Adrenal gland (tissue), 12 donors: ENCODE results near the gene PRDM16. TPM values are rescaled to one million over a fixed set of nuclear protein-coding genes. Genes with fewer than 3 reads are reported as not detected.

ENCODE experiments used
- DNase-seq, 7 donors: peaks; one replicate each; pipeline ENCODE4 v3.0.0-alpha.2; 2019 to 2020
- H3K27ac ChIP-seq, 5 donors: fragments of 200-600 bp; sonication (generic) in 4 of 5; 1 replicate in 3 of 5; 2 replicates in 2 of 5; pipeline versions ENCODE4 v1.5.1 to v1.8.0; 2016 to 2020; ENCODE audit warnings: mild to moderate bottlenecking in 1 of 5
- H3K27me3 ChIP-seq: fragments of 200-600 bp; 2 replicates; pipeline ENCODE4 v1.8.0; 2021
- H3K36me3 ChIP-seq, 2 donors: fragments of 200-600 bp; replicated peaks in 1 of 2; 1 replicate in 1 of 2; 2 replicates in 1 of 2; pipeline versions ENCODE4 v1.5.1 to v1.8.0; 2018 to 2022
- H3K4me1 ChIP-seq, 2 donors: fragments of 200-600 bp; replicated peaks in 1 of 2; 1 replicate in 1 of 2; 2 replicates in 1 of 2; pipeline versions ENCODE4 v1.5.1 to v1.8.0; 2018 to 2021
- H3K4me3 ChIP-seq, 4 donors: fragments of 200-600 bp; sonication (generic) in 3 of 4; one replicate each; pipeline ENCODE4 v1.5.1; 2016 to 2018
- H3K9me3 ChIP-seq, 3 donors: fragments of 200-600 bp; sonication (generic) in 1 of 3; replicated peaks in 1 of 3; 1 replicate in 2 of 3; 2 replicates in 1 of 3; pipeline versions ENCODE4 v1.5.1 to v1.8.0; 2016 to 2021
- CTCF ChIP-seq, 6 experiments: fragments of 450-650 bp in 4 of 6; fragments of 200-600 bp in 2 of 6; sonication (generic) in 1 of 6; IDR thresholded peaks; 1 replicate in 5 of 6; 2 replicates in 1 of 6; pipeline versions ENCODE4 v1.5.1 to v1.8.0; 2016 to 2021; ENCODE audit warnings: antibody characterized with exemption in 6 of 6, mild to moderate bottlenecking in 2 of 6, moderate library complexity in 1 of 6
- POLR2A ChIP-seq, 2 donors: fragments of 450-650 bp; IDR thresholded peaks; one replicate each; pipeline ENCODE4 v1.6.1; 2017; ENCODE audit warnings: antibody characterized with exemption in 2 of 2, mild to moderate bottlenecking in 2 of 2, moderate library complexity in 1 of 2
- WGBS, 4 donors: extraction: QIAGEN DNeasy Blood & Tissue Kit in 2 of 4; methylation state at CpG; one replicate each; pipeline versions ENCODE4 v1.1.5 to v1.1.7; 2013 to 2017; 5-methylcytosine and 5-hydroxymethylcytosine counted together
- intact Hi-C, 2 donors: fragments of 100-400 bp; cut with DNase I; formaldehyde crosslinking; loops; one replicate each; pipeline versions ENCODE4 v1.14.1 to v1.15.0; 2022 to 2023
- polyA plus RNA-seq, 3 donors: library from polyadenylated mRNA; stranded (reverse); fragments of 200-250 nt in 2 of 3; fragments of 350-450 nt in 1 of 3; fragmentation: Illumina TruSeq in 1 of 3; extraction: RNeasy Lipid Tissue Mini Kit (QIAGEN cat#74804) in 1 of 3; gene quantifications; one replicate each; pipeline ENCODE4 v1.2.3, GENCODE V29; 2013 to 2014
- total RNA-seq, 9 donors: library from RNA; depleted of rRNA in 4 of 9; stranded (reverse); fragments of >200 nt in 4 of 9; fragments of 120-200 nt in 1 of 9; fragmentation: NEBNext Ultra II Directional in 1 of 9; extraction: Animal tissue kit (Norgen Biotek cat#: 25700) in 1 of 9; gene quantifications; one replicate each; pipeline versions ENCODE4 v1.1.0 to v1.2.4, GENCODE V29; 2013 to 2023
- donor health status: healthy with polysubstance abuse.
- donor health status: Bipolar disorder and iron deficiency.
- donor health status: DM: yes; HTN: yes; CAD: no.
- donor health status: DM: no; HTN: no; CAD: no.
- donor health status: DM: no; HTN: no; CAD: no.
- donor health status: DM: yes; HTN: yes; CAD: no.

Gene PRDM16
- total and polyA plus RNA-seq, 12 donors, result 0.04 to 2.8 (median 0.61) TPM; not detected in 1

GRCh38 chr1:3136532-3136931, 67.5 kb downstream of the PRDM16 start:
- H3K27me3 ChIP-seq, result peaks cover 17% of the 10 kb centered on the region
- 65 to 81% (median 74%) methylated on average over 5 of the region's 5 CpGs for WGBS, 4 donors
- H3K4me3 ChIP-seq, result no peak overlapping the region
- no peak for DNase-seq
- no peaks in the 10 kb centered on the region for H3K36me3 ChIP-seq
- intact Hi-C loops, result no loop called here
- no peak overlapping the region for H3K27ac ChIP-seq
- TF ChIP-seq POLR2A (IDR thresholded peaks at IDR 0.05), result no peak
- TF ChIP-seq CTCF (IDR thresholded peaks at IDR 0.05), result no peak
- peaks cover 0 to 7% of the 10 kb centered on the region in 2 donors for H3K4me1 ChIP-seq
- H3K9me3 ChIP-seq, result no peaks in the 10 kb centered on the region

DNA sequence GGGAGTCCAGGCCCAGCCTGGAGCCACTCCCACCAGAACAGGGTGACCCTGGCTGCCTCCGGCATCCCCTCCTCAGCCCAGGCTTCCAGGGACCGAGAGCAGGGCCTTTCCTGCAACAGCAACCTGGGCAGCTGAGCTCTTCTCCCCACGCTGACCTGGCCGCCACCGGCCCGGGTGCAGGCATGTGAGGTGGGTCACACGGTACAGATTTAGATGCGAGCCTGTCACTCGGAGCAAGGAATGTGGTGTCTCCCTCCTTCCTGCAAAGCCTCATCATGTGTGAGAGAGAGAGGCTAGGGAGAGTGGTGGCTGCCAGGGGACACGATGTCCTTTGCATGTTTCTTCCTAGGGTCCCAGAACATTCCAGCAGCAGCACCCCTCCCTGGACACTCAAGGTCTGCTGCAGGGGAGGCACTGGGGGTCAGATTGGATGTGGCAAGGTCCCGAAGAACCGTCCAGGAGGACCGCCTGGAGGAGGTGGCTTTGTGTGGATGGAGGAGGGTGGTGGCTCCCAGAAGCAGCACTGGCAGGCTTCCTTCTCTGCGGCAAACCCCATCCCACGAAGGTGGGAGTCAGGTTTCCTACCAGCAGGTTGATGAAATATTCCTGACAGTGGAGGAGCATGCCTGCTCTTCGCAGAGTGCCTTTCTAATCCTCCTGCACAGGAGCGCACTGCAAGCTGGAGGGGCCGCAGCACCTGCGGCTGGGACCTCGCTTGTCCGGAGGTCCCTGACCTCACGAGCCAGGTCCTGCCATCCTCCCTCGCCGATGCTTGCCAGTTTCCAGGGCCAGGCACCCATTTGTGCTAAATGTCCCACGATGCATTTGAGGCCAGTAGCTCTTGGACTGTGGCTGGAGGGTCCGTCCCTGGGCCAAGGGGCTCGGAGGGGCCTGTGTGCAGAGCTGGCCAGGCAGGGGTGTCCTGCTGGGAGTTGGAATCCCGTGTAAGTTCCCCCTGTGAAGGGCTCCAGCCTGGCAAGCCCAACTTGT, 68.4 kb downstream of the PRDM16 start:
- TF ChIP-seq POLR2A (IDR thresholded peaks at IDR 0.05) (no peak), CTCF (IDR thresholded peaks at IDR 0.05) (no peak)

DNA sequence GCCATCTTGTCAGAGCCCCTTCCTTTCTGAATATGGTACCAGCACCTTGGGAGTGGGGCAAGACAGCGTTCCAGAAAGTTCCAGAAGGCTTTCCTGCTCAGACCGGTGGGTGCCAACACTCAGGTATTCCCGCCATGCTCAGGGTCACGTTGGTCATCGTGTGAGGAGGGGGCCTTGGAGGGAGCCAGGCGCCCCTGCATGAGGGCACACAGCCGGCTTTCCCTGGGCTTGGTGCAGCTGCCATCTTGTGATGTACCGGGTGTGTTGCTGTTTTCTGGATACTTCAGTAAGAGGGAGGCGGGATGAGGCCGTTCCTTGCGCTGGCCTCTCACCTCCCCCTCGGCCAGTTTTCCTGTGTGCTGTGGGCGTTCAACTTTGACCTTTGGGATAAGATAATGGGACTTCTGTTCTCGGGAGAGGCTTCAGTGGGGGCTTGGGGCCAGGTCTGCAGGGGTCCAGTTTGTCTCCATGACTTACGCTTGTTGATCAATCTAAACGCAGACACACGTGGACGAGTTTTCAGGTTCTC, 69.7 kb downstream of the PRDM16 start:
- intact Hi-C loops, result no loop called here
- Histone ChIP-seq H3K4me1 (peaks cover 0 to 7% of the 10 kb centered on the region in 2 donors), H3K9me3 (no peaks in the 10 kb centered on the region), H3K36me3 (no peaks in the 10 kb centered on the region), H3K27ac (no peak overlapping the region), H3K4me3 (no peak overlapping the region), H3K27me3 (peaks cover 26% of the 10 kb centered on the region)
- no peak for DNase-seq
- WGBS, 4 donors, result 50 to 66% (median 65%) methylated on average over 7 to 18 of the region's 18 CpGs
- TF ChIP-seq CTCF (IDR thresholded peaks at IDR 0.05), result no peak
- no peak for TF ChIP-seq POLR2A (IDR thresholded peaks at IDR 0.05)

More for the DNA sequence above, 68.4 kb downstream of the PRDM16 start:
- WGBS, 4 donors, result 76 to 83% (median 79%) methylated on average over 11 to 28 of the region's 28 CpGs
- H3K27ac ChIP-seq, result no peak overlapping the region
- peaks cover 0 to 7% of the 10 kb centered on the region in 2 donors for H3K4me1 ChIP-seq
- no peaks in the 10 kb centered on the region for H3K36me3 ChIP-seq
- intact Hi-C loops, result no loop called here
- no peak overlapping the region for H3K4me3 ChIP-seq
- H3K9me3 ChIP-seq, result no peaks in the 10 kb centered on the region
- peaks cover 22% of the 10 kb centered on the region for H3K27me3 ChIP-seq
- no peak for DNase-seq

- H3K4me3 ChIP-seq, result no peak overlapping the region
- no peak for TF ChIP-seq POLR2A (IDR thresholded peaks at IDR 0.05)
- TF ChIP-seq CTCF (IDR thresholded peaks at IDR 0.05), result no peak
- intact Hi-C loops, result no loop called here
Observed at GRCh38 chr1:3139451-3139852, 70.4 kb downstream of the PRDM16 start.

More at GRCh38 chr1:3139451-3139852, 70.4 kb downstream of the PRDM16 start:
- H3K4me1 ChIP-seq, result peaks cover 0 to 7% of the 10 kb centered on the region in 2 donors
- 25 to 57% (median 55%) methylated on average over 4 to 16 of the region's 16 CpGs for WGBS, 4 donors
- H3K36me3 ChIP-seq, result no peaks in the 10 kb centered on the region
- H3K27ac ChIP-seq, result no peak overlapping the region
- no peak for DNase-seq
- peaks cover 26% of the 10 kb centered on the region for H3K27me3 ChIP-seq
- H3K9me3 ChIP-seq, result no peaks in the 10 kb centered on the region
